H1 (cell line): ENCODE measurements around the gene CDC5L. TPM values are rescaled to one million over a fixed set of nuclear protein-coding genes. Genes with fewer than 3 reads are reported as not detected.

ENCODE experiments used
- polyA plus RNA-seq, 7 experiments: library from polyadenylated mRNA; depleted of rRNA in 3 of 7; stranded (reverse) in 5 of 7; unstranded in 2 of 7; fragments of >200 nt in 5 of 7; fragments of 200-250 nt in 2 of 7; gene quantifications; 1 replicate in 5 of 7; 2 replicates in 1 of 7; 4 replicates in 1 of 7; pipeline versions ENCODE4 v1.2.1 to v1.2.3, GENCODE V29; 2011 to 2013; ENCODE audit warnings: missing spikeins in 2 of 7, mixed read lengths in 2 of 7
- total RNA-seq: library from RNA; stranded (reverse); fragmentation: NEBNext Ultra II Directional; extraction: Animal tissue kit (Norgen Biotek cat#: 25700); gene quantifications from 2 replicates; pipeline ENCODE4 v1.2.1, GENCODE V29; 2021
- TF ChIP-seq, protein P1 (sequence below): IDR thresholded peaks from 2 replicates; pipeline ENCODE4 v1.6.1; 2011; ENCODE audit warnings: low read length, improper control_type of control experiment

CDC5L gene
- total and polyA plus RNA-seq, 2 of the 8 experiments (the other 6 are each of a cell fraction or from before 2014, with no cell fraction given): 8.4 to 32.8 TPM

GRCh38 chr6:44487586-44487985, 100.1 kb downstream of the CDC5L start (continued):
- TF ChIP-seq, protein P1, sequence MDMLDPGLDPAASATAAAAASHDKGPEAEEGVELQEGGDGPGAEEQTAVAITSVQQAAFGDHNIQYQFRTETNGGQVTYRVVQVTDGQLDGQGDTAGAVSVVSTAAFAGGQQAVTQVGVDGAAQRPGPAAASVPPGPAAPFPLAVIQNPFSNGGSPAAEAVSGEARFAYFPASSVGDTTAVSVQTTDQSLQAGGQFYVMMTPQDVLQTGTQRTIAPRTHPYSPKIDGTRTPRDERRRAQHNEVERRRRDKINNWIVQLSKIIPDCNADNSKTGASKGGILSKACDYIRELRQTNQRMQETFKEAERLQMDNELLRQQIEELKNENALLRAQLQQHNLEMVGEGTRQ: no peak
